ENCODE results near the gene GPR37L1.
"Not testable (repeated sequence)": the region's sequence is repeated elsewhere in the genome, so short reads cannot be mapped to it uniquely, and the experiment has no call there.

The GPR37L1 gene

GRCh38 chr1:202157945-202158344 lies 35.2 kb downstream of the GPR37L1 start:
- no peak for DNase-seq

- DNase-seq, result no peak
Measured at GRCh38 chr1:202158810-202159533, 36.3 kb downstream of the GPR37L1 start.

DNA sequence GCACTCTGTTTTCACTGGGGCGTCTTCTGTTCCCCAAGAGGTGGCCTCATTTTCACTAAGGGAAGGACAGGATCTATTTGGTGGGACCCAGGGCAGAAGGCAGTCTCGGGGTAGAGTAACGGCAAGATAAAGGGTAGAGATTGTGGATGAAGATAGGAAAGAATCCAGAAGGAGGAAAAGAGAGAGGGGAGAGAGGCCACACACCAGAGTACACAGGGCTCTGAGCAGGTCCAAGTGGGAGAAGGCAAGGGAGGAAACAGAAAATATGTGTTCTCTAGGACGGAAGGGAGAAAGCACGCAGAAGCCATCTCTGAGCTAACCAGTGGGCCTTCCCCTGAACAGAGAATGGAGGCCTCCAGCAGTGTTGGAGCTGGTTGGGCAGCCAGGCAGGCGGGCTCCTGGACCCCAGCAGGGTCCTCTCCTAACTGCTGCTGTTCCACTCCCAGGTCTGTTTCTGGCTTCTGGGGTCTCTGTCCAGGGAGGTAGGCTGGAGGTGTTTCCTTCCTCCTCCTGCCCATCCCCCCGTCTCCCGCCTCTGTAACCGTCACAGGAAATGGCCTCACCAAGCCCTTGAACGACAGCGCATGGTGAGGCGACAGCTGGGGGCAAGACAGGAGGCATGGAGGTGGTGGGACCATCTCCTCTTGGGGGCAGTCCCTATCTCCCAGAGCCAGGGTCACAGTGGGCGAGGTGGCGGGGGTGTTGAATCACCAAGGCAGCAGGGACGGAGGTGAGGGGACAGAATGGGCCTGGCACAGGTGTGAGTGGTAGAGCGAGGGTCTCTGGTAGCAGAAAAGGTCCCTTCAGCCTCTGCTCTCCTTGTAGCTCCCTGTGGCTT lies 37.0 kb downstream of the GPR37L1 start:
- DNase-seq, result peak; percentile 40 to 59

GRCh38 chr1:202160377-202160940 lies 37.7 kb downstream of the GPR37L1 start, which contains the start of gene PTPN7:
Gene PTPN7, minus strand, starts transcription at chr1:202160602. Its CDS starts 1,200 bp downstream, at chr1:202159402.
- peak; percentile 90 to 92 for DNase-seq

DNA sequence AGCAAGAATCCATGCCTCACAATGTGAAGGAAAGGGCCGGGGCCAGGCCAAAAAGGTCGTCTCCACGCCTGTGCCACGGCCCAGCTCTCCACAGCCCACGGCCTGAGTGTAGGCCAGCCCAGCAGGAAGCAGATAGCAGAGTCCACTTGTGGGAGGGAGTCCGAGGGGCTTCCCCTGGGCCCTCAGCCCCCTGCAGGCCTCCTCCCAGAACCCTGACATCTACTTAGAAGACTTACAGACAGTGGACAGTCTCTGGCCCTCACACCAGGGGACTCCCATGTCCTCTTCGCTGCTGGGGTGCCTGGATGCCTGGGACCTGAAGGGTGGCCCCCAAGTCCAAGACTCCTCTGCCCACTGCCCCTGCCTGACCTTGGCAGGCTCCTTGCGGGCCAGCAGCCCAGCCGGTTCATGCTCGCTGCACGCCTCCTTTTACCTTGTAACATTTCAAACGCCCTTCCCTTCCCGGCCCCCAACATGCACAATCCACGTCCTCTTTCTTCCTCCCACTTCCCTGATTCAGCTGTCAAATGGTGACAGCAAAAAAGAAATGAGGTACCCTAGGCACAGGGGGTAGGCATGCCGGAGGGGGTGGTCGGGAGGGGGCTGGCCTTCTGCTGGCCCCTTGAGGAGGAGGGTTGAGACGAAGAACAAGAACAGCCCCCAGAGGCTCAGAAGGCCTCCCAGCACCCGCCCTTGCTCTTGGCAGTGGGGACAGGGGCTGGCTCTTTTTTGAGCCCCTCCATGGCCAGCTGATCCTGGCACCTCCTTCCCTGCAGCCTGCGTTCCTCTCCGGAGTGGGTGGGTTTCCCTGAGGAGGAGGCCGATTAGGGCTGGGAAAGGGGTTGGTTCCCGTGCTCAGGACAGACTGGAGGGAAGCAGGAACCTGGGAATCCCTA lies 38.7 kb downstream of the GPR37L1 start:
- DNase-seq, result no peak

DNA sequence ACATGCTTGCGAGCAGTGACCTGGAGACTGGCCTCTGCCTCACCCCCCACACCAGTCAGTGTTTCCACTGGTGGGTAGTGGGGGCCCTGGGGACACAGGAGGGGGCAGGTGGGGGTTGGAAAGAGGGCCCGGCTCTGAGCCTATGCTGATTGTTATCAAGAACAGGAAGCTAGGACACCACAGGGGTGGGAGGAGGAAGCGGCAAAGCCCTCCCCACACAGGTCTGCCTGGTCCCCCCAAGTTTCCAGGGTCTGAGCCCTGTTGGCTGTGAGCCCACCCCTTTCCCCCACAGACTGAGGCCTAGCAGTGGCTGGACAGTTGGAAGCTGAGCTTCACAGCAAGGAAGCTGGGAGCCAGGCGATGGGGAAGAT lies 39.3 kb downstream of the GPR37L1 start:
- peak; percentile 43 to 67 for DNase-seq

GRCh38 chr1:202162418-202163280 lies 39.9 kb downstream of the GPR37L1 start:
- DNase-seq, result peak in 1 of 2 donors; percentile 21

DNA sequence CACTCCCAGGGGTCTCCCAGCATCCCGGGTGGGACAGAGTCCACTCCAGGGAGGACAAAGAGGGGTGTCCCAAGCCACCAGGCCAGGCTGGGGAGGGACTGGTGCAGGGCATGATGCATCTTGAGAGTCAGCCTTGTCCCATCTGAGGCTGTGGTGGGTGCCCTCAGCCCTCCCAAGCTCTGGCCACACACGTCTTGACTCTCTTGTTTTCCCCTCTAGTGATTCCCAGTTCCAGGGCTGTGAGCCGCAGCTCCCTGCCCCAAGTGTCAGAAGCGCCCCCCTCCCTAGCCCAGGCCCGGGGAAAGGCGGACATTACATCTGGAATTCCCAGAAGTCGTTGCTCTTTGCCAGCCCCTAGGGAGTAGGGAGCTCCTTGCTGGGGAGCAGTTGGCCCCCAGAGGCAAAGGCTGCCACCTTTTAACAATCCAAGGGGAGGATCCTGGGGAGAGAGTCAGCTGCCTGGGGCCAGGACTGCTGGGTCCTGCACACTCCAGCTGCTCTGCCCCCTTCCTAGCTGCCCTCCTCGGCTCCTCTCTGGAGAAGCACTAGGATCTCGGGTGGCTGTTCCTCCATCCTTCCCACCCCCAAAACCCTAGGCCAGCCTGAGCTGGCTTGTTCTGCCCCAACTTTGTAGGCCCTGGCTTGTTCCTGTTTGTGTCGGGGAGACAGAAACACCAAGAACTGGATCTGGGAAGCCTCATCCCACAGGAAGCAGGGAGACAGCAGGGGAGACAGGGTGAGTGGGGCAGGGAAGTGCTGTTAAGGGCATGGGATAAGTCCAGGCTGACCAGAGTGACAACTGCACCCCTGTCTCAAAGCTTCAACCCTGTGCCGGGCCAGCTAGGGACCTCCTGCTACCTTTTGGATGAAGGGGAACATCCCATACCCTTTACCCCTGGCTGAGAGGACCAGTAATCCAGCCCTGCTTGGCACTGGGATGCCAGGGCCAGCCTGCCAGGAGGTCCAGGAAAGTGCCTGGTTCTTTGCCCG lies 40.9 kb downstream of the GPR37L1 start:
- no peak for DNase-seq

DNA sequence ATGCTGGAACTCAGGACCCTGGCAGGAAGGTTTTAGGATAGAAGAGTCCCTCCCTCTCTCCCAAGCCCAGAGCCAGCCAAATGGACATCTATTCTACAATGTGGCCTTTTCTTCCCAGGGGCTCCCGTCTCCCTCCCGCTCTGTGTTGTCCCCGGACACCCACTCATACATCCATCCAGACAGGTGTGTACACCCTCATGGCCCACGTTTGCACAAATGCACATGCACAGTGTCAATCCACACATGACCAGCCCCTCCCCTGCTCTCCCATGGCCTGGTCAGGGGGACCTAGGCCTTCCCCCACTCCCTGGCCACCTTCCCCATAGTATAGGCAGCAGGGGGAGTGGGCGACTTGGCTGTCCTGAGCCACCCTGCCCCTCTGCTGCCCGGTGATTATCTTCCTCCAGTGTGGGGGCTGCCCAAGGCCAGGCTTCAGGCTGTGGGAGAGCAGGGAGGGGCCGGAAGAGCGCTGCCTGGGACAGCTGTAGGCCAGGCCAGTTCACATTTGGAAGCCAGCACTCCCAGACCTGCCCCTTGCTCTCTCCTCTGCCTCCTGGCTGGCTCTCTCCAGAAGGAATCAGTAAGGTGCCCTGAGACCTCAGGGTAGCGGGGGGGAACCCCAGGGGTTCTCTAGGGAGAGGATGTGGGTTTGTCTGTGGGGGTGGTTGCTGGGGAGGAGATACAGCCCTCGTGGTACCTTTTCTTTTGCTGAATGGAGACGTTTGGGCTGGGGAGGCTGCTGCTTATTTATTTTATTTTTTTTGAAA lies 41.7 kb downstream of the GPR37L1 start:
- DNase-seq, result peak; percentile 68 to 75

GRCh38 chr1:202165267-202165941 lies 42.7 kb downstream of the GPR37L1 start:
- peak; percentile 66 to 69 for DNase-seq

DNA sequence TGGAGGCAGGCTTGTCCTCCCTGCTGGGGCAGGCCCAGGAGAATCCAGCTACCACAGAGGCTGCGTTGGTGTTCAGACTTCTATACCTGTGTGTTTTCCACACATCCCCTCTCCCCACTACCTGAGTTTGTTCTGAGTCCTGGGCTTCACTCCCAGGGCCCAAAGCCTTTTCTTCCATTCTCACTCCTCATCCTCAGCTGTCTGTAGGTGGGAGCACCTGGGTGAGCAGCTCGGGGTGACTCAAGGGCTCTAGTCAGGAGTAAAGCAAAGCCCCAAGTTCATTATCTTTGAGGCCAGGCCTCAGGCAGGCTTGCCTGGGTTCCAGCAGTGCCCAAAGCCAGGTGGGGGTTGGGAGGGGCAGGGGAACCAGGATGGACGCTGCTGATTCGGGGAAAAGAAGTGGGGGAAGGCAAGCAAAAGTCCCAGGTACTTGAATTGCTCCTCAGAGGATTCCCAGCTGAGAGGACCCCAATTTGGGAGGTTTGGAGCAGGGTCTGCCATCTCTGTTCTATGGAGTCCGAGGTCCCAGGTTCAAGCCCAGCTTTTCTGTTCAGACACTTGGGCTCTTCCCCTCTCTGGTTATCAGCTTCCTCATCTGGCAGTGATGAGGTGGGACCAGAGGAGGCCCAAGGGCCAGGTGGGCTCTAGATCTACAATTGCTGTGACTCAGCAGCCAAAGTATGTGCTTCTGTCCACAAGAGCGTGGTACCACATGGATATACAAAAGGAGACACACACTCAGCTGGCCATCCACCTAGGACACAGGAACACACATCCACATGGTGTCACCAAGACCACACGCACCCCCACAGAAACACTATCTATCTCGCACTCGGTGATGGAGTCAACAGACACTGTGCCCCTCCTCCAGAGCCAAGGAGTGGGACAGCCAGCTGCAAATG lies 43.5 kb downstream of the GPR37L1 start:
- DNase-seq, result no peak

- not testable (repeated sequence) for DNase-seq
Measured at GRCh38 chr1:202167054-202167453, 44.3 kb downstream of the GPR37L1 start.

DNA sequence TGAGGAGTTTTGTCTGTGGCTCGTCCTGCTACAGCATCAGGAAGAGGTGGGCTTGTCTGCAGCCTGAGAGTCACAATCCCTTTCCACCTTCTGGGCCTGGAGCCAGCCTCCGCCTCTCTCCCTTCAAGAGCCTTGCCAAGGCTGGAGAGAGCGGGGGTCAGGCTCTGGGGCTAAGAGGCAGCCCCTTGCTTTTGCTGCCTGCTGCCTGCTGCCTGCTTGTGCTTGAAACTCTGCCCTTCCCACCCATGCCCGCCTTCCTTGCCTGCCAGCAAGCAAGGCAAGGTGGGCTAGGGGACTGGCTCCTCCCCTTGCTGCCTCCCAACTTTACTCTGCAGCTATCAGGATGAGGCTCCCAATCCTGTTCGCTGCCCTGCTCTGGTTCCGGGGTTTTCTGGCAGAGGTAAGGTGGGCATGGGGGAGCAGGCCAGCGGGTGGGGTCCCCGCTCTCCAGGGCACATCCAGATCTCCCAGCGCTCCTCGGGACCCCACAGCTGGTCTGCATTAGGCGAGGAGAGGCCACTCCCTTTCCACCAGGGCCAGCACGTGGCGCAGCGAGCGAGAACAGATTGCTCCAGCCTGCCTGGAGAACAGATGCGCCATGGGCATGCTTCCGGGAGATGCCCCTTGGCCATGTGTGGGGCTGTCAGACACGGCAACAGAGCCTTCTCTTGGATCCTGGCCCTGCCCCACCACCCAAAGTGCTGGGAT lies 45.1 kb downstream of the GPR37L1 start:
- DNase-seq, result no peak

- DNase-seq, result no peak
Measured at GRCh38 chr1:202168861-202169260, 46.1 kb downstream of the GPR37L1 start.

DNA sequence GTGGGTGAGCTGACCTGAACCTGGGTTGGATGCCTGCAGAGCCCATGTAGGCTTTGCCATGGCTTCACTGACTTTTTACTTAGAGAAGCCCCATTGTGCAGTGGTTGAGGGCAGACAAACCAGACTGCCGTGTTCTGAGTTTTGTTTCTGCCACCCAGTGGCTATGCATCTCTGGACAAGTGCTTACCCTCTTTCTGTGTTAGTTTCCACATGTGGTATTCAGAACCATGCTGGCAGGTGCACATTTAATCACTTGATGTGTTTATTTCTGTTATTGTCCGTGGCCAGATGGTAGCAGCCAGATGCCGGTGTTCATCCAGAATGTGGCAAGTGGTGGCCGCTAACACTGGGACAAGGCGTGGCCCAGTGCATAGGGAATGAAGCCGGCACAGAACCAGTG lies 48.0 kb downstream of the GPR37L1 start:
- DNase-seq, result no peak

- DNase-seq, result no peak
Measured at GRCh38 chr1:202171292-202172014, 48.7 kb downstream of the GPR37L1 start.

DNA sequence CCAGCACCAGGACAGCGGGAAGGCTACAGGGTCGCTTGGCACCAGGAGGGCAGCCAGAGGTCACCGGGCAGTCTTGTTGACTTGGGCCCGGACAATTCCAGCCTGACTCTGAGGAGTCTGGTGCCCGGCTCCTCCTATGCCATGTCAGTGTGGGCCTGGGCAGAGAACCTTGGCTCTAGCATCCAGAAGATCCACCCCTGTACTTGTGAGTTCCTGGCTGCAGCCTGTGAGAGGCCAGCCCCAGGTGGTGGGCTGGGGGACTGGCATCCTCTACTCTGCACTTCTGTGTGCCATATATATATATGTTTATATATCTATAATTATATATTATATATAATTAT lies 49.3 kb downstream of the GPR37L1 start:
- no peak for DNase-seq
